Liver (tissue), 9 donors: ENCODE data around the gene ULK4. TPM values are rescaled to one million over a fixed set of nuclear protein-coding genes. Genes with fewer than 3 reads are reported as not detected.

ENCODE experiments used
- DNase-seq: peaks from one replicate; pipeline ENCODE4 v3.0.0-alpha.2; 2017; ENCODE audit warnings: low spot score
- H3K27ac ChIP-seq, 2 donors: one replicate each; pipeline ENCODE4 v1.7.0; 2013; ENCODE audit warnings: inconsistent platforms in 2 of 2, low read length in 2 of 2, control low read depth in 1 of 2, low read depth in 1 of 2, mild to moderate bottlenecking in 1 of 2
- H3K27me3 ChIP-seq, 4 donors: one replicate each; pipeline versions ENCODE4 v1.6.1 to v1.7.0; 2013; ENCODE audit warnings: low read length in 3 of 4, inconsistent platforms in 1 of 4, mild to moderate bottlenecking in 1 of 4, moderate library complexity in 1 of 4; ENCODE audit not compliant: control insufficient read depth in 4 of 4, insufficient read depth in 4 of 4
- H3K36me3 ChIP-seq, 4 donors: one replicate each; pipeline versions ENCODE4 v1.6.1 to v1.7.0; 2013; ENCODE audit warnings: low read length in 3 of 4, mild to moderate bottlenecking in 3 of 4, low read depth in 1 of 4, moderate library complexity in 1 of 4; ENCODE audit not compliant: control insufficient read depth in 4 of 4, insufficient read depth in 3 of 4
- H3K4me1 ChIP-seq, 4 donors: one replicate each; pipeline versions ENCODE4 v1.6.1 to v1.7.0; 2013; ENCODE audit warnings: low read length in 3 of 4, mild to moderate bottlenecking in 3 of 4, moderate library complexity in 1 of 4; ENCODE audit not compliant: control insufficient read depth in 4 of 4, insufficient read depth in 4 of 4
- H3K4me3 ChIP-seq, 3 donors: one replicate each; pipeline versions ENCODE4 v1.6.1 to v1.7.0; 2013; ENCODE audit warnings: low read length in 3 of 3, control low read depth in 1 of 3, low read depth in 1 of 3, mild to moderate bottlenecking in 1 of 3
- H3K9ac ChIP-seq, 2 donors: one replicate each; pipeline ENCODE4 v1.7.0; 2013; ENCODE audit warnings: low read length in 2 of 2, mild to moderate bottlenecking in 2 of 2, moderate library complexity in 2 of 2, control low read depth in 1 of 2, low read depth in 1 of 2
- H3K9me3 ChIP-seq, 4 donors: one replicate each; pipeline versions ENCODE4 v1.6.1 to v1.7.0; 2013; ENCODE audit warnings: low read length in 3 of 4; ENCODE audit not compliant: control insufficient read depth in 4 of 4
- ATF3 ChIP-seq: IDR thresholded peaks from 2 replicates; pipeline ENCODE4 v1.6.1; 2016; ENCODE audit warnings: antibody characterized with exemption
- CTCF ChIP-seq: fragments of 150-350 bp; IDR thresholded peaks from 2 replicates; pipeline ENCODE4 v1.5.1; 2017; ENCODE audit warnings: improper control_type of control experiment, low read depth, low read length; ENCODE audit not compliant: missing input control
- FOXA2 ChIP-seq: IDR thresholded peaks from 2 replicates; pipeline ENCODE4 v1.6.1; 2016; ENCODE audit warnings: antibody characterized with exemption
- GABPA ChIP-seq, 2 donors: IDR thresholded peaks in 1 of 2; conservative IDR thresholded peaks in 1 of 2; 2 replicates each; pipeline ENCODE4 v1.6.1; 2016; ENCODE audit warnings: antibody characterized with exemption in 2 of 2, mild to moderate bottlenecking in 1 of 2, moderate library complexity in 1 of 2
- HNF4A ChIP-seq, 2 donors: conservative IDR thresholded peaks; 2 replicates each; pipeline ENCODE4 v1.6.1; 2016; ENCODE audit warnings: antibody characterized with exemption in 2 of 2, mild to moderate bottlenecking in 2 of 2
- HNF4G ChIP-seq: IDR thresholded peaks from 2 replicates; pipeline ENCODE4 v1.6.1; 2016; ENCODE audit warnings: antibody characterized with exemption
- JUND ChIP-seq, 2 donors: IDR thresholded peaks; 2 replicates each; pipeline ENCODE4 v1.6.1; 2016; ENCODE audit warnings: antibody characterized with exemption in 2 of 2
- MAX ChIP-seq: IDR thresholded peaks from 2 replicates; pipeline ENCODE4 v1.6.1; 2016; ENCODE audit warnings: antibody characterized with exemption
- RAD21 ChIP-seq, 2 donors: IDR thresholded peaks; 2 replicates each; pipeline ENCODE4 v1.6.1; 2016; ENCODE audit warnings: antibody characterized with exemption in 2 of 2, mild to moderate bottlenecking in 2 of 2
- REST ChIP-seq: IDR thresholded peaks from 2 replicates; pipeline ENCODE4 v1.6.1; 2016; ENCODE audit warnings: antibody characterized with exemption, mild to moderate bottlenecking
- RXRA ChIP-seq, 2 donors: IDR thresholded peaks; 2 replicates each; pipeline ENCODE4 v1.6.1; 2017 to 2018; ENCODE audit warnings: antibody characterized with exemption in 2 of 2, mild to moderate bottlenecking in 1 of 2
- SP1 ChIP-seq: IDR thresholded peaks from 2 replicates; pipeline ENCODE4 v1.6.1; 2018; ENCODE audit warnings: antibody characterized with exemption, mild to moderate bottlenecking
- YY1 ChIP-seq: IDR thresholded peaks from 2 replicates; pipeline ENCODE4 v1.6.1; 2016; ENCODE audit warnings: antibody characterized with exemption, mild to moderate bottlenecking
- ZBTB33 ChIP-seq: IDR thresholded peaks from 2 replicates; pipeline ENCODE4 v1.6.1; 2016; ENCODE audit warnings: antibody characterized with exemption
- WGBS: extraction: QIAGEN DNeasy Blood & Tissue Kit; methylation state at CpG from one replicate; pipeline ENCODE4 v1.1.7; 2013; 5-methylcytosine and 5-hydroxymethylcytosine counted together
- polyA plus RNA-seq, 2 donors: library from polyadenylated mRNA; stranded (reverse) in 1 of 2; unstranded in 1 of 2; fragments of 200-250 nt in 1 of 2; fragments of >200 nt in 1 of 2; fragmentation: Nextera tagmentation in 1 of 2; extraction: Ambion mirVana in 1 of 2; gene quantifications; one replicate each; pipeline versions ENCODE4 v1.2.1 to v1.2.3, GENCODE V29; 2013 to 2015
- total RNA-seq, 2 donors: library from RNA; depleted of rRNA; stranded (reverse); fragments of >200 nt; gene quantifications; one replicate each; pipeline ENCODE4 v1.2.3, GENCODE V29; 2014
- donor health status: healthy.
- donor health status: healthy.
- donor health status: healthy.
- donor health status: healthy.
- donor health status: healthy.

ULK4 gene
- total and polyA plus RNA-seq, 4 donors = 1.1 to 11.5 (median 3.2) TPM

- 31% methylated on average over 5 of the region's 5 CpGs for WGBS
- H3K9ac ChIP-seq = peak overlapping the region in 1 of 2 donors; percentile 37
- peak overlapping the region in 1 of 3 donors; percentile 49 for H3K4me3 ChIP-seq
- no peaks in the 10 kb centered on the region for H3K27me3 ChIP-seq
- H3K36me3 ChIP-seq = no peaks in the 10 kb centered on the region
- no peak for DNase-seq
- TF ChIP-seq GABPA (IDR thresholded peaks at IDR 0.05 in 1 of 2, conservative IDR thresholded peaks at IDR 0.05 in 1 of 2) = no peak
- TF ChIP-seq MAX = no peak
- TF ChIP-seq SP1 = peak; percentile 8
- peak; percentile 54 to 76 for TF ChIP-seq HNF4A (conservative IDR thresholded peaks at IDR 0.05)
- peak; percentile 33 for TF ChIP-seq HNF4G
- no peaks in the 10 kb centered on the region for H3K9me3 ChIP-seq
- H3K4me1 ChIP-seq = peaks cover 3 to 47% (median 32%) of the 10 kb centered on the region in 4 donors
- no peak overlapping the region for H3K27ac ChIP-seq
These were observed 759.6 kb downstream of the ULK4 start for GRCh38 chr3:41202075-41202833.

- Histone ChIP-seq H3K27ac (peak overlapping the region; percentile 15 to 82), H3K36me3 (no peaks in the 10 kb centered on the region), H3K9ac (peak overlapping the region; percentile 10 to 97), H3K27me3 (no peaks in the 10 kb centered on the region), H3K4me3 (peak overlapping the region; percentile 86 to 97 (median 95)), H3K9me3 (no peaks in the 10 kb centered on the region), H3K4me1 (peaks cover 2 to 43% (median 27%) of the 10 kb centered on the region in 4 donors)
- TF ChIP-seq RAD21 (IDR thresholded peaks at IDR 0.05) (peak in 1 of 2 donors; percentile 10), HNF4G (no peak), SP1 (no peak), FOXA2 (no peak), ZBTB33 (no peak), REST (no peak), RXRA (IDR thresholded peaks at IDR 0.05) (no peak), ATF3 (no peak), HNF4A (conservative IDR thresholded peaks at IDR 0.05) (peak; percentile 43 to 62), GABPA (IDR thresholded peaks at IDR 0.05 in 1 of 2, conservative IDR thresholded peaks at IDR 0.05 in 1 of 2) (no peak), JUND (IDR thresholded peaks at IDR 0.05) (no peak), CTCF (no peak), YY1 (peak; percentile 7), MAX (no peak)
- WGBS = under 1% methylated on average over 7 of the region's 7 CpGs
- peak; percentile 39 for DNase-seq
These were observed 761.3 kb downstream of the ULK4 start for GRCh38 chr3:41200669-41201021.
